GM21381 (cell line): Measurements from ENCODE around the gene OGDH.

Experiments
- ATAC-seq: cut with Tn5 transposase; IDR thresholded peaks from one replicate; pipeline ENCODE4 v1.9.1; 2021; ENCODE audit warnings: mild to moderate bottlenecking, moderate library complexity; ENCODE audit not compliant: unreplicated experiment

Gene OGDH

GRCh38 chr7:44617225-44617890 lies 10.9 kb downstream of the OGDH start:
- no peak for ATAC-seq

DNA sequence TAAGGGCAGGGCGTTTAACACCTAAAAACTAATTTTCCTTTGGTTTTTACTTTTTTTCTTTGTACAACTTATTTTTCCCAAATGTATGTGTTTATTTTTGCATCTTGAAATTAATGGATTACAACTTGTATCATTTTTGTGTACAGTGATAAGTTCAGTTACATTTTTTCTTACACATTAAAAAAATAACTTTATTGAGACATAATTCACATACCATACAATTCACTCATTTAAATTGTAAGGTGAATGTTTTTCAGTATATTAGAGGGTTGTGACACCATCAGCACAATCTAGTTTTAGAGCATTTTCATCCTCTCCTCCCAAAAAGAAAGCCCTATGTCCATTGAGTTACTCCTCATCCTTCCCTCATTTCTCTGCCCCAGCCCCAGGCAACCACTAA lies 11.6 kb downstream of the OGDH start:
- no peak for ATAC-seq

DNA sequence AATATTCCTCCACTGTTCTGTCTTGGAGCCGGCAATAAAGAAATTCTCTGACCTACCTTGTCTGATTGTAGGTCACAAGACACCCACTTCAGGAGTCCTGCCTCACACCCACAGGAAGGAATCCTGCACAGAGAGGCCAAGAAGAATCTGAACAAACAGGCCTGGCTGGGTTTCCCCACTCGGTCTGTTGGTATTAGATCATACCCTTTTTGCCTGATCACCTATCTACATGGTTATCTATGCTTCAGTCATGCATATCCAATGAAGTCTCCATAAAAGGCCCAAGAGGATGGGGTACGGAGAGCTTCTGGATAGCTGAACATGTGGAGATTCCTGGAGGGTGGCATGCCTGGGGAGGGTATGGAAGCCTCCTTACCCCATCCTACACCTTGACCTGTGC lies 12.3 kb downstream of the OGDH start:
- ATAC-seq: no peak

DNA sequence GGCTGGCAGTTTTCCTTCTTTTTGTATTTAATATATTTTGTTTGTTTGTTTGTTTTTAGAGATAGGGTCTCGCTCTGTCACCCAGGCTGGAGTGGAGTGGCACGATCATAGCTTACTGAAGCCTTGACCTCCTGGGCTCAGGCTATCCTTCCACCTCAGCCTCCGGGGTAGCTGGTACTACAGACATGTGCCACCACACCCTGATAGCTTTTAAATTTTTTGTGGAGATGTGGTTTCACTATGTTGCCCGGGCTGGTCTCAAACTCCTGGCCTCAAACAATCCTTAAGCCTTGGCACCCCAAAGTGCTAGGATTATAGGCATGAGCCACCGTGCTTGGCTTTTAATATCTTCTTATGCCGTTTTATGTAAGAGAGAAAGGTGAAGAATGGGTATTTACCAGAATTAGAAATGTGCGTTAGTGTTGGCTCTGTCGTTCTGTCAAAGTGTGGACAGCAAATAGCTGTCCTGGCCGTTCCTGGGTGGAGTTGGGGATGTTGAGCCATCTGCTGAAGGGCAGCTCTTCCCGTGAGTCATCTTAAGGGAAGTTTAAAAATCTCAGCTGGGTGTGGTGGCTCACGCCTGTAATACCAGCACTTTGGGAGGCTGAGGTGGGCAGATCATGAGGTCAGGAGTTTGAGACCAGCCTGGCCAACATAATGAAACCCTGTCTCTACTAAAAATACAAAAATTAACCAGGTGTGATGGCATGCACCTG lies 14.8 kb downstream of the OGDH start:
- no peak for ATAC-seq

GRCh38 chr7:44621750-44622103 lies 15.3 kb downstream of the OGDH start:
- no peak for ATAC-seq

DNA sequence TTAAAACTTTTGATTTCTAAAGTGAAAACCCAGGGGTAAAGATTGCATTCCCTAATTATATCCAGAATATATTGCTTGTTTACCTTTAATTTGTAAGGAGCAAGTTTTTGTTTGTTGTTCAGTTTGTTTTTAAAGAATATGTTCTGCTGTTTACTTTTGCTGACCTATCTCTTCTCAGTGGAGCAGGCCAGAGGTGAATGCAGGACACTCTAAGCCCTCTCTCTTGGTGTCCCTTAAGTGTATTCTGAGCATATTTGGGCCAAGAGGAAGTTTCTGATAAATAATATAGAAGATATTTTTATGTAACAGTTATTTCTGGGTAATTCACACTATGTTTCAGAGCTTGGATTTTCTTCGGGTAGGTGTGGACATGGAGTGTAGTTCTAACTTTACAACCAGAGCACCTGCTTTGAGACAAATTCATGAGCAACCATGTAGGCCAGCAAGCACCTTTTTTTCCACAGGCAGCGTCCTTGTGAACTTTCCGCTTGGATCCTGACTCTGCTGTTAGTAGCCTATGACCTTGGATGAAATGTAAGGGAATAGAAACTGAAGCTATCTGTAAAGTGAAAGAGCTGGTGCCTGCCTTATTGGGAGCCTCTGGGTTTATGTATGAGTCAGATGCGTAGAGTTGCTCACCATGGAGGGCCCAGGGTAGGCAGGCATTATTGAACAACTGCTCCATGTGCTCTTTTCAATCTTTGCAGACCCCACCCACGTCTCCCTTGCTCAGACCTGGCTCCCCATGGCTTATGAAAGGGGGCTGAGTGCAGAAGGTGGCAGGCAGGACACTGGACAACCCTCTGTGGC lies 16.1 kb downstream of the OGDH start:
- ATAC-seq: peak; percentile 58

- no peak for ATAC-seq
These were observed 17.9 kb downstream of the OGDH start for GRCh38 chr7:44624318-44624717.

GRCh38 chr7:44625526-44626471 lies 19.4 kb downstream of the OGDH start:
- ATAC-seq: no peak

DNA sequence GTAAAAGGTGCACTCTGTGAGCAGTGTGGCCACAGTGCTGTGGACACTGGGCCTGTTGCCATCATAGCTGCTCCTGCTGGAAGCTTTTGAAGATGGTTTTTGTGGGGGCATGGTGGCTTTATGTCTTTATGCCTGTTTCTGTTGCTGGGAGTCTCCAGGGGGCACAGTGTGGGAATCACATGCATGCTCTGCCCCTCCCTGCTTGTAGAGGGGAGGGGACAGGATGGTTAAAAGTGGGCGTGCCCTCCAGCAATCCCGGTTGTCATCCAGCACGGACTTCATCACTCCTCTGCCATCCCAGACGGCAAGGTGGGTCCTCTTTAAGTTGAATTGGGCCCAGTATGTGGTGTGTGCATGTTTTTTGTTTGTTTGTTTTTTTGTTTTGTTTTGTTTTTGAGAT lies 20.2 kb downstream of the OGDH start:
- ATAC-seq: no peak

DNA sequence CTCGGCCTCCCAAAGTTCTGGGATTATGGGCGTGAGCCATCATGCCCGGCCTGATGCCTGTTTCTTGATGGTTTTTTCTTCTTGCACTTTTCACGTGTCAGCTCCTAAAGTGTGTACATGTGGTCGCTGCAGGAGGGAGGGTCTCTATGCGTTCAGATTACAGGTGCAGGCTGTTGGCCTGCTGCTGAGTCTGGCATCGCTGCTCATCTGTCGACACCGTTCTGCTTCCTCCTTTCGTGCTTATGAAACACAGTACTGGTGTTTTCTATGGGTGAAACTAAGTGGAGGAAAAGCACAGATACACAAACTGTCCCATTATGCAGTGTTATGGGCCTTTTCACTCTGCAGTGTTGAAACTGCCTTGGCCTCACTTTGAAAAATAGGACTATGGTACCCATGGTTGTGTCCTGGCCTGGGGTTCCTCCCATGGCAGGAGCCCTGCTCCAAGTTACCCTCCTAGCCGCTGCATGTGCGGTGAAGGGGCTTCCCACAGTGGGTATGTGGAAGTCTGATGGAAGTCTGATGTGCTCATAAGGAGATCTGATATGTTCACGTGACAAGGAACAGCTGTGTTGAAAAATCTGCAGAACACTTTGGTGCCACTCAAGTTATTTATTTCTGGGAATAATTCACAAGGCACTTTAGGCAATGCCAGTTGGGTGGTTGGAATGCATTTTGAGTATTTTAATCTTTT lies 23.5 kb downstream of the OGDH start:
- ATAC-seq: no peak

DNA sequence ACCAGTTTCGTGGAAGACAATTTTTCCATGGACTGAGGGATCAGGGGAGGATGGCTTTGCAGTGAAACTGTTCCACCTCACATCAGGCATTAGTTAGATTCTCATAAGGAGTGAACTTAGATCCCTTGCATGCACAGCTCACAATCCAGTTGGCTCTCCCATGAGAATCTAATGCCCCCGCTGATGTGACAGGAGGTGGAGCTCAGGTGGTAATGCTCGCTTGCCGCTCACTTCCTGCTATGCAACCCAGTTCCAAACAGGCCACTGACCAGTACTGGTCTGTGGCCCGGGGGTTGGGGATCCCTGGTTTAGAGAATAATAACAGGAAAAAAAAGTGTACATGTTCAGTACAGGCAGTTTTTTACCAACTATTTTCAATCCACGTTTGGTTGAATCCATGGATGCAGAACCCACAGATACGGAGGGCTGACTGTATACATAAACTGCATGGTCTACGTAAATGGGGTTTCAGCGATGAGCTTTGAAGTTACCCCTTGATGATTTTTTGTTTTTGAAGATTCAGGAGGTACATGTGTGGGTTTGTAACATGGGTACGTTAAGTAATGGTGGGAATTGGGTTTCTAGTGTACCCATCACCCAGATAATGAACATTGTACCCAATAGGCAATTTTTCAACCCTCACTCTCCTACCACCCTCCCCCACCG lies 24.5 kb downstream of the OGDH start:
- no peak for ATAC-seq

- no peak for ATAC-seq
These were observed 25.2 kb downstream of the OGDH start for GRCh38 chr7:44631458-44632115.

DNA sequence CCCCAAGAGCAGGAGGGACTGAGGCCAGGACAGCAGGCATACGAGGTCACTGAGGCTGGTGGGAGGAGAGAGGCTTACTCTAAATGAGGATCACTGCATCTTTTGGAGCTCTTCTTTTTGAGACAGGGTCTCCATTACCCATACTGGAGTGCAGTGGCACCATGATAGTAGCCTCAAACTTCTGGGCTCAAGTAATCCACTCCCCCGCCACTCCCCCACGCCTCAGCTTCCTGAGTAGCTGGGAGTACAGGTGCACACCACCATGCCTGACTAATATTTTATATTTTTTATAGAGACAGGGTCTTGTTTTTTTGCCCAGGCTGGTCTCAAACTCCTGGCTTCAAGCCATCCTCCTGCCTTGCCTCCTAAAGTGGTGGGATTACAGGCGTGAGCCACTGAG lies 25.8 kb downstream of the OGDH start:
- no peak for ATAC-seq

GRCh38 chr7:44633254-44634186 lies 27.1 kb downstream of the OGDH start:
- peak; percentile 52 for ATAC-seq

- ATAC-seq: no peak
These were observed 27.9 kb downstream of the OGDH start for GRCh38 chr7:44634187-44634838.

- ATAC-seq: no peak
These were observed 28.6 kb downstream of the OGDH start for GRCh38 chr7:44634839-44635591.

- no peak for ATAC-seq
These were observed 29.7 kb downstream of the OGDH start for GRCh38 chr7:44636041-44636584.
